Ascending aorta (tissue), 2 donors: Measurements from ENCODE around the gene RPTOR. TPM values are rescaled to one million over a fixed set of nuclear protein-coding genes. Genes with fewer than 3 reads are reported as not detected.

Source experiments
- DNase-seq, 2 donors: peaks; one replicate each; pipeline ENCODE4 v3.0.0-alpha.2; 2019; ENCODE audit warnings: low spot score in 2 of 2
- H3K27ac ChIP-seq, 2 donors: fragments of 200-600 bp; sonication (generic); one replicate each; pipeline ENCODE4 v1.5.1; 2016 to 2017; ENCODE audit warnings: mild to moderate bottlenecking in 1 of 2
- H3K27me3 ChIP-seq: fragments of 200-600 bp; sonication (generic); one replicate; pipeline ENCODE4 v1.5.1; 2017
- H3K36me3 ChIP-seq, 2 donors: fragments of 200-600 bp; sonication (generic); one replicate each; pipeline ENCODE4 v1.5.1; 2016
- H3K4me1 ChIP-seq, 2 donors: fragments of 200-600 bp; sonication (generic); one replicate each; pipeline ENCODE4 v1.5.1; 2016 to 2017; ENCODE audit warnings: mild to moderate bottlenecking in 1 of 2
- H3K4me3 ChIP-seq, 2 donors: fragments of 200-600 bp; sonication (generic); one replicate each; pipeline ENCODE4 v1.5.1; 2016 to 2017; ENCODE audit warnings: mild to moderate bottlenecking in 1 of 2
- H3K9me3 ChIP-seq, 2 donors: fragments of 200-600 bp; sonication (generic); one replicate each; pipeline ENCODE4 v1.5.1; 2016
- CTCF ChIP-seq, 3 experiments: fragments of 200-600 bp in 2 of 3; fragments of 450-650 bp in 1 of 3; sonication (generic) in 2 of 3; IDR thresholded peaks; one replicate each; pipeline ENCODE4 v1.5.1; 2016 to 2019; ENCODE audit warnings: antibody characterized with exemption in 3 of 3, mild to moderate bottlenecking in 1 of 3, moderate library complexity in 1 of 3
- intact Hi-C: fragments of 100-400 bp; cut with DNase I; formaldehyde crosslinking; loops from one replicate; pipeline ENCODE4 v1.15.1; 2023
- total RNA-seq: library from RNA; depleted of rRNA; stranded (reverse); fragments of >200 nt; gene quantifications from one replicate; pipeline ENCODE4 v1.1.0, GENCODE V29; 2016

RPTOR gene
- total RNA-seq, 1 donor from 2014 or later, result 36.1 TPM

DNA sequence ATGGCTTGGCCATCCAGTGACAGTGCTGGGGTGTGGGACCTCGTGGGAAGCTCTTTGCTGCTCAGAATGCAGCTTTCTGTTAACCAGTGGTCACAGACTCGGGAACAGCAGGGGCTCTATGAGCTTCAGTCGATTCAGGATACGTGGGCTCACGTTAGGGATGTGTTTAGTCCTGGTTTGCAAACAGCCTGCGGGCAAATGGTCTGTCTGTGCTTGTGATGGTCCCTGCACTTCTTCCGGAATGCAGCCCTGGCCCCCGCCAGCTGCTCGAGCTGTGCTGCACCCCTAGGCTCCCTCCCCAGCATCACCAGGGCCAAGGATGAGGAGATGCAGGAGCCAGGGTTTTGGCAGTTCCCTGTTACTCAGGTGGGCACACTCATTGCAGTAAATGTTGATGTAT, 274.2 kb downstream of the RPTOR start:
- H3K27me3 ChIP-seq, result no peaks in the 10 kb centered on the region
- H3K36me3 ChIP-seq, result peaks cover 0 to 6% of the 10 kb centered on the region in 2 donors
- no peaks in the 10 kb centered on the region for H3K9me3 ChIP-seq
- TF ChIP-seq CTCF (IDR thresholded peaks at IDR 0.05), result no peak
- intact Hi-C loops, result no loop called here
- DNase-seq, result peak in 1 of 2 donors; percentile 51
- no peaks in the 10 kb centered on the region for H3K4me1 ChIP-seq
- no peak overlapping the region for H3K27ac ChIP-seq
- no peak overlapping the region for H3K4me3 ChIP-seq

DNA sequence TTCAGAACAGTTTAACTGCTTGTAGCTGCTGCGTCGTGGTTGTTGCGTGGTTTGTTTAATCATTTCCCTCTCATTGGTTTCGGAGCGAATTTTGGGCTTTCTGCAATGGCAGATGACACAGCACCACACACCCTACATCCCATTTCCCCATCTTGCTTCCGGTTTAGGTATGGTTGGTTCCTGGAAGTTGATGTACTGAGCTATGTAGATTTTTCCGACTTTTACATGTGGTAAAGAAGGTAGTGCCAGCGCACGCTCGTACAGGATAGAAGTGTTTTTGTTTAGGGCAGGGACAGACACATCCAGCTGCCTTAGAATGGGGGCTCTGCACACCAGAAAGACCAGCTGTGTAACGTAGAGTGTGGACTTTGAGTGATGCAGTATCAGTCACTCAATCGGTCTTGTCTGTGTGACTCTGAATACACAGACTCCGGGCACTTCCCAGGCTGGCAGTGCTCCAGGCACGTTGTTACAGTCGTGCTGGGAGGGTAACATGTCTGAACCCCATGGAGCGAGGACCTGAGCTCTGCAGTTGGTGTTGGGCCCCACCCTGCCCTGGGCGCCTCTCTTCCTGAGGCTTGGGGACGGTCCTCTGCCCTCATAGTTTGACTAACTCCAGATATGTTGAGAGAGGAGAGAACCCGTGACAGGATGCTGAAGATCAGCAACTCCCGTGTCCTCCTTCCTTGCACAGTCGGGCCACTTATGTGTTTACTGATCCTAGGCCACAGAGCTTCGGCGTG, 275.0 kb downstream of the RPTOR start:
- no peak overlapping the region for H3K27ac ChIP-seq
- H3K9me3 ChIP-seq, result no peaks in the 10 kb centered on the region
- intact Hi-C loops, result no loop called here
- peaks cover 0 to 6% of the 10 kb centered on the region in 2 donors for H3K36me3 ChIP-seq
- no peaks in the 10 kb centered on the region for H3K4me1 ChIP-seq
- DNase-seq, result peak in 1 of 2 donors; percentile 56
- TF ChIP-seq CTCF (IDR thresholded peaks at IDR 0.05), result no peak
- no peak overlapping the region for H3K4me3 ChIP-seq
- no peaks in the 10 kb centered on the region for H3K27me3 ChIP-seq

DNA sequence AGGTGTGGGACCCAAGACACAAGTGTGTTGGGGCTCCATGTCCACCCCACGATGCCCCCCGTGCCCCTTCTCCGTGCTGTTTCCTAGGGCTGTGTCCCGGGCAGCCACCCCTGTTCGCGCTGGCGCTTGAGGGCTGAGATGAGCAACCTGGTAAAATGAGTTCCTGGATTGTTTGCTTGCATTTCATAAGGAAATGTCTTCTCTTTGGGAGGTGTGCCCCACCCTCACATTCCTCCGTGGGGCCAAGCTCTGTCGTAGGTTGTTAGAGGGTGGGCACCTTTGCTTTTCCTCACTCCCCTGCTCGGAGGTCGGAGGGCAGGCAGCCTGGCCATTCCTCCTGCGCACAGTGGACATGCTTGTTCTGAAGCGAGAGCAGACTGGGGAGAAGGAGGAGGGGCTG, 275.7 kb downstream of the RPTOR start:
- DNase-seq, result peak in 1 of 2 donors; percentile 27
- H3K4me1 ChIP-seq, result no peaks in the 10 kb centered on the region
- intact Hi-C loops, result no loop called here
- no peak for TF ChIP-seq CTCF (IDR thresholded peaks at IDR 0.05)
- H3K9me3 ChIP-seq, result no peaks in the 10 kb centered on the region
- no peaks in the 10 kb centered on the region for H3K27me3 ChIP-seq
- peaks cover 0 to 6% of the 10 kb centered on the region in 2 donors for H3K36me3 ChIP-seq
- H3K4me3 ChIP-seq, result no peak overlapping the region
- no peak overlapping the region for H3K27ac ChIP-seq

GRCh38 chr17:80821546-80821945, 276.9 kb downstream of the RPTOR start:
- intact Hi-C loops, result no loop called here
- peak in 1 of 2 donors; percentile 56 for DNase-seq

DNA sequence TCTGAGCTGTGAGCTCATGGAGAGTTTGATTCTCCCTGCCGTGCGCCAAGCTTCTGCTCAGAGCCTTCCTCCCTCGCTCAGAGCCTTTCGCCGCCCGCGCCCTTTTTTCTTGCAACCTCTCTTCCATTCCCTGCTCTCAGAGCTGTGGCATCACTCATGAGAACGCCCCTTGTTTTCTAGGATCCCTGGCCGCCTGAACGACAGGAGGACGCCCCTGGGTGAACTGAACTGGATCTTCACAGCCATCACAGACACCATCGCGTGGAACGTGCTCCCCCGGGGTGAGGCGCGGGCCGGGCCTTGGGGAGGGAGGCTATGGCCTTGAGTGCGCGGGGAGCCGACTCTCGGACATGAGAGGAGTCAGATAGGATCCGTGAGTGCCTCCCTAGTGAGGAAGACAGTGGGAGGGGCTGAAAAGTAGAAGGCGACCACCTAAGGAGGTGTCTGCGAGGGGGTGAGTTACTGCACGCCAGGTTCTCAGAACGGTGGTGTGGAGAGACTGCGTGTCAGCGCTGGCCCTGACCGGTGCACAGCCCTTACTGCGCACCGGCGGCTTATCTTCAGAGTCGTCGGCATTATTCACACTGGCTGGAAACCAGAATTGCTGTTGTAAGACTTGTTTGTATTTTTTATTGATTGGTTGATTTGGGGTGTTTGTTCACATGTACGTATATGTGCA, 277.5 kb downstream of the RPTOR start:
- Histone ChIP-seq H3K4me1 (peaks cover under 1 to 5% of the 10 kb centered on the region in 2 donors), H3K27me3 (no peaks in the 10 kb centered on the region), H3K27ac (no peak overlapping the region), H3K4me3 (no peak overlapping the region), H3K9me3 (no peaks in the 10 kb centered on the region), H3K36me3 (peaks cover 0 to 6% of the 10 kb centered on the region in 2 donors)
- TF ChIP-seq CTCF (IDR thresholded peaks at IDR 0.05), result no peak
- intact Hi-C loops, result no loop called here
- peak in 1 of 2 donors; percentile 51 for DNase-seq

More at GRCh38 chr17:80821546-80821945, 276.9 kb downstream of the RPTOR start:
- no peaks in the 10 kb centered on the region for H3K27me3 ChIP-seq
- peaks cover 0 to 6% of the 10 kb centered on the region in 2 donors for H3K36me3 ChIP-seq
- no peak overlapping the region for H3K27ac ChIP-seq
- no peak overlapping the region for H3K4me3 ChIP-seq
- H3K9me3 ChIP-seq, result no peaks in the 10 kb centered on the region
- H3K4me1 ChIP-seq, result peaks cover 0 to 2% of the 10 kb centered on the region in 2 donors
- TF ChIP-seq CTCF (IDR thresholded peaks at IDR 0.05), result no peak
